Erythroblast (primary cell): ENCODE data around the gene MCRS1.

Experiments
- GATA1 ChIP-seq: IDR thresholded peaks from 2 replicates; pipeline ENCODE4 v1.6.1; 2011; ENCODE audit warnings: low read depth, mild to moderate bottlenecking, control low read depth, low read length, moderate library complexity
- POLR2A ChIP-seq: IDR thresholded peaks from 2 replicates; pipeline ENCODE4 v1.6.1; 2011; ENCODE audit warnings: mild to moderate bottlenecking, low read length

DNA sequence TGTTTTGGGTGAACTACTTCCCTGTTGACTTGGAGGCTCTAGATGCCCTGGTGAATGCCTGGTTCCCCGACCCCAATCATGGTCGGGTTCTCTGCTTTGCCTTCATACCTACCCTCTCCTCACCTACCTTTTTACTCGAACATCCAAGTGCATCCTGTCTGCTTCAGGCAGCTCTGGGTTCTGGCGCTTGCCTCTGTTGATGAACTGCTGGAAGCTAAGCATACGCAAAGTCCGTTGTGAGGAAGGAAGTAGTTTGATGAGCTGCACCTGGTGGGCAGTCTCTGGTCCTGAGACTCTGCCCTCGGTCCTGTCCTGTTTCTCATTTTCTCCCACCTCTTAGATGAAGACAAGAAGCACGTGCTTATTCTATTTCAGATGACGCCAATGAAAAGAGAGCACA is 15.5 kb downstream of the MCRS1 start:
- no peak for TF ChIP-seq POLR2A
- TF ChIP-seq GATA1 = no peak
